PFSK-1 (cell line): ENCODE measurements around the gene KCNMA1.

Experiments used
- POLR2AphosphoS5 ChIP-seq: IDR thresholded peaks from 2 replicates; pipeline ENCODE4 v1.6.1; 2012; ENCODE audit warnings: low read depth, mild to moderate bottlenecking, control low read depth, low read length, moderate library complexity
- REST ChIP-seq, 2 experiments: IDR thresholded peaks; 2 replicates each; pipeline versions ENCODE4 v1.6.1 to v1.8.0; 2011 to 2012; ENCODE audit warnings: low read depth in 2 of 2, low read length in 2 of 2, control low read depth in 1 of 2, inconsistent platforms in 1 of 2, mild to moderate bottlenecking in 1 of 2, moderate library complexity in 1 of 2; ENCODE audit not compliant: insufficient read depth in 1 of 2

GRCh38 chr10:77334501-77334900 is 303.1 kb downstream of the KCNMA1 start:
- no peak for TF ChIP-seq REST (IDR thresholded peaks at IDR 0.05; ENCODE audit: insufficient read depth in 1 of 2, low read depth in 2 of 2, low read length in 2 of 2)
- TF ChIP-seq POLR2AphosphoS5 = no peak
